A673 (cell line): Measurements from ENCODE around the gene IL11. TPM values are rescaled to one million over a fixed set of nuclear protein-coding genes. Genes with fewer than 3 reads are reported as not detected.

Experiments used
- BruUV-seq: library from RNA; stranded (reverse); fragments of 400-500 nt; replicated peaks from 2 replicates; lab custom pipeline; 2021; lab: Mats Ljungman, UMichigan
- CTCF ChIA-PET: fragments of 300-600 bp; sonication (Branson Sonifier 250); formaldehyde crosslinking; loops from one replicate; lab custom pipeline; 2022; ENCODE audit warnings: antibody characterized with exemption; lab: Charles Lee
- POLR2A ChIA-PET: fragments of 300-600 bp; sonication (Branson Sonifier 250); formaldehyde crosslinking; loops from one replicate; lab custom pipeline; 2022; ENCODE audit warnings: antibody characterized with exemption; ENCODE audit not compliant: low non-redundant PET; lab: Charles Lee
- DNase-seq: peaks from one replicate; pipeline ENCODE4 v3.0.0-alpha.2; 2015; ENCODE audit warnings: low spot score
- H3K27ac ChIP-seq: fragments of 200-600 bp; sonication (generic); 2 replicates; pipeline ENCODE4 v1.5.1; 2016; ENCODE audit warnings: mixed run types, low read depth, mild to moderate bottlenecking, mixed read lengths, antibody characterized with exemption, low read length; ENCODE audit not compliant: poor library complexity, severe bottlenecking
- H3K27me3 ChIP-seq: fragments of 200-600 bp; sonication (generic); replicated peaks from 2 replicates; pipeline ENCODE4 v1.6.1; 2017; ENCODE audit warnings: mixed run types, low read depth, mild to moderate bottlenecking, mixed read lengths, antibody characterized with exemption, low read length; ENCODE audit not compliant: insufficient read depth, poor library complexity
- H3K36me3 ChIP-seq: fragments of 200-600 bp; sonication (generic); 2 replicates; pipeline ENCODE4 v1.6.1; 2016; ENCODE audit warnings: mixed run types, mild to moderate bottlenecking, mixed read lengths, antibody characterized with exemption, low read length; ENCODE audit not compliant: insufficient read depth, poor library complexity, severe bottlenecking
- H3K4me1 ChIP-seq: fragments of 200-600 bp; sonication (generic); 2 replicates; pipeline ENCODE4 v1.6.1; 2017; ENCODE audit warnings: mixed run types, mild to moderate bottlenecking, mixed read lengths, antibody characterized with exemption, low read length; ENCODE audit not compliant: insufficient read depth, poor library complexity, severe bottlenecking
- H3K4me3 ChIP-seq: fragments of 200-600 bp; sonication (generic); 2 replicates; pipeline ENCODE4 v1.5.1; 2016; ENCODE audit warnings: low read depth, mixed run types, mild to moderate bottlenecking, mixed read lengths, low read length; ENCODE audit not compliant: poor library complexity, severe bottlenecking
- H3K9me3 ChIP-seq: fragments of 200-600 bp; sonication (generic); 2 replicates; pipeline ENCODE4 v1.6.1; 2016; ENCODE audit warnings: mixed run types, low read depth, mild to moderate bottlenecking, mixed read lengths, antibody characterized with exemption, low read length; ENCODE audit not compliant: poor library complexity, severe bottlenecking
- EZH2 ChIP-seq: fragments of 200-600 bp; sonication (generic); IDR thresholded peaks from 2 replicates; pipeline ENCODE4 v1.6.1; 2017; ENCODE audit warnings: borderline replicate concordance, low read depth, mild to moderate bottlenecking, mixed read lengths, antibody characterized with exemption, low read length; ENCODE audit not compliant: poor library complexity, severe bottlenecking
- intact Hi-C: fragments of 100-400 bp; cut with micrococcal nuclease; formaldehyde crosslinking; loops from one replicate; pipeline ENCODE4 v1.10.0; 2022; ENCODE audit not compliant: unreplicated experiment
- total RNA-seq: library from RNA; stranded (reverse); gene quantifications from 2 replicates; pipeline ENCODE4 v1.2.3, GENCODE V29; 2021
- TF ChIP-seq, protein P1 (sequence below): fragments of 300-800, 200-600 bp; sonication (generic); conservative IDR thresholded peaks from 2 replicates; pipeline ENCODE4 v1.5.1; 2017; ENCODE audit warnings: low read depth, mild to moderate bottlenecking, antibody characterized with exemption, low read length, moderate library complexity, mixed read lengths

The IL11 gene
- total RNA-seq, 1 experiment from 2014 or later: 0.47 TPM

- CTCF ChIA-PET: no interaction called here
Observed at GRCh38 chr19:55373993-55374757, 3.9 kb upstream of the IL11 start.

DNA sequence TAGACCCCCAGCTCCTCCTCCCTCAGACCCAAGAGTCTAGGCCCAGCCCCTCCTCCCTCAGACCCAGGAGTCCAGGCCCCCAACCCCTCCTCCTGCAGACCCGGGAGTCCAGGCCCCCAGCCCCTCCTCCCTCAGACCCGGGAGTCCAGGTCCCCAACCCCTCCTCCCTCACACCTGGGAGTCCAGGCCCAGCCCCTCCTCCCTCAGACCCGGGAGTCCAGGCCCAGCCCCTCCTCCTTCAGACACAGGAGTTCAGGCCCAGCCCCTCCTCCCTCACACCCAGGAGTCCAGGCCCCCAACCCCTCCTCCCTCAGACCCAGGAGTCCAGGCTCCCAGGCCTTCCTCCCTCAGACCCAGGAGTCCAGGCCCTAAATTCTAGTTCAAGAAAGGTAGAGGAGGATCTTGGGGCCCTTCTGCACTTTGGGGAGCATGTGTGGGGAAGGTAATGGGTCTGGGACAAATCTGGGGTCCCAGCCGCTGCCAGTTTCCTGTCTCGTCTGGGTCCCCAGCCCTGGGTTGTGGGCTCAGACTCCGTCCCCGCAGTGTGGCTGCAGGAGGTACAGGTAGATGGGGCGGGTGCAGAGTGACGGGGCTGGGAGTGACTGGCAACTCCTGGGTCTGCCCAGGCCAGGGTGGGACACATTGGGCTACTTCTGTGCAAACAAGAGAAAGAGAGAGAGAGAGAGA, 3.2 kb upstream of the IL11 start:
- Histone ChIP-seq H3K4me1 (no peaks in the 10 kb centered on the region), H3K27ac (no peak overlapping the region), H3K36me3 (no peaks in the 10 kb centered on the region), H3K4me3 (no peak overlapping the region), H3K9me3 (no peaks in the 10 kb centered on the region), H3K27me3 (peaks cover 15% of the 10 kb centered on the region)
- TF ChIP-seq, protein P1, sequence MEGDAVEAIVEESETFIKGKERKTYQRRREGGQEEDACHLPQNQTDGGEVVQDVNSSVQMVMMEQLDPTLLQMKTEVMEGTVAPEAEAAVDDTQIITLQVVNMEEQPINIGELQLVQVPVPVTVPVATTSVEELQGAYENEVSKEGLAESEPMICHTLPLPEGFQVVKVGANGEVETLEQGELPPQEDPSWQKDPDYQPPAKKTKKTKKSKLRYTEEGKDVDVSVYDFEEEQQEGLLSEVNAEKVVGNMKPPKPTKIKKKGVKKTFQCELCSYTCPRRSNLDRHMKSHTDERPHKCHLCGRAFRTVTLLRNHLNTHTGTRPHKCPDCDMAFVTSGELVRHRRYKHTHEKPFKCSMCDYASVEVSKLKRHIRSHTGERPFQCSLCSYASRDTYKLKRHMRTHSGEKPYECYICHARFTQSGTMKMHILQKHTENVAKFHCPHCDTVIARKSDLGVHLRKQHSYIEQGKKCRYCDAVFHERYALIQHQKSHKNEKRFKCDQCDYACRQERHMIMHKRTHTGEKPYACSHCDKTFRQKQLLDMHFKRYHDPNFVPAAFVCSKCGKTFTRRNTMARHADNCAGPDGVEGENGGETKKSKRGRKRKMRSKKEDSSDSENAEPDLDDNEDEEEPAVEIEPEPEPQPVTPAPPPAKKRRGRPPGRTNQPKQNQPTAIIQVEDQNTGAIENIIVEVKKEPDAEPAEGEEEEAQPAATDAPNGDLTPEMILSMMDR: no peak
- no peak for TF ChIP-seq EZH2
- CTCF ChIA-PET: no interaction called here
- POLR2A ChIA-PET: no interaction called here
- intact Hi-C loops: no loop called here
- DNase-seq: no peak
- no TSS peak for BruUV-seq

More at GRCh38 chr19:55373993-55374757, 3.9 kb upstream of the IL11 start:
- Histone ChIP-seq H3K9me3 (no peaks in the 10 kb centered on the region), H3K4me1 (no peaks in the 10 kb centered on the region), H3K27me3 (peaks cover 15% of the 10 kb centered on the region), H3K27ac (no peak overlapping the region), H3K36me3 (no peaks in the 10 kb centered on the region), H3K4me3 (no peak overlapping the region)
- POLR2A ChIA-PET: no interaction called here
- BruUV-seq: no TSS peak
- intact Hi-C loops: no loop called here
- no peak for DNase-seq
- TF ChIP-seq, protein P1: no peak
- no peak for TF ChIP-seq EZH2

DNA sequence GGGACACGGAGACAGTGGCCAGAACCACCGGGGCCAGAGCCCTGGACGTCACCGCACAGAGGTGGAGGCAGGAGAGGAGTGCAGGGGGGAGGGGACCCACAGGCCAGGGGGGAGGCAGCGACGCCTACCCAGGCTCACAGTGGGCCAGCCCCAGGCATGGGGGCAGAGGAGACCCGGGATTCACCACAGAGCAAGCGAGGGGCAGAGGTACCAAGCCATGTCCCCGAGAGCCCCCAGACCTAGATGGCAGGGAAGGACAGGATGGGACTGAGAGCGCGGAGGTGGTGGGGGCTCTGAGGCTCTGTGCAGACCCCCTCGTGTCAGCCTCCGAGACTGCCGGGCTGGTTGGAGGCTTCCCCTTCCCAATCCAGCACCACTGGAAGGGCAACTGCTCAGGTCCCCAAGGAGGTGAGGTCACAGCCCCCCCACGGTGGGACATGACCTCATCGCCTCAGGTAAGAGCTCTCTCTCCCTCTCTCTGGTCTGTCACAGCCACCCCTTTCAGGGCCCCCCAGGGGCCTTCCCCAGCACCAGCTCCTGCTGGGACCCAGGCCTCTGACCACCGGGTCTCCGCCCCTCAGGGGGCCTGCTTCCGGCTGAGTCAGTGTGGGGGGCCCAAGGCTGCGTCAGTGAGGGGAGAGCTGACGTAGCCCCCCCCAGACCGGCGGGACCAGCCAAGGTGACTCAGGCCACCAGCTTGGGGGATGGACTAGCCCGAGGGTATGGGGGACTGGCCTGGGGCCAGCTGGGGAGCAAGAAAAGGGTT, 2.2 kb upstream of the IL11 start:
- DNase-seq: no peak
- H3K27ac ChIP-seq: no peak overlapping the region
- no peak overlapping the region for H3K4me3 ChIP-seq
- TF ChIP-seq, protein P1: no peak
- no peak for TF ChIP-seq EZH2
- CTCF ChIA-PET: no interaction called here
- no peaks in the 10 kb centered on the region for H3K4me1 ChIP-seq
- no peaks in the 10 kb centered on the region for H3K9me3 ChIP-seq
- POLR2A ChIA-PET: no interaction called here
- BruUV-seq: no TSS peak
- intact Hi-C loops: no loop called here
- peaks cover 15% of the 10 kb centered on the region for H3K27me3 ChIP-seq
- H3K36me3 ChIP-seq: no peaks in the 10 kb centered on the region
